NCI-H446 treated with DMSO at 0.1 percent for 48 hours (cell line): ENCODE measurements around the gene CSGALNACT2.

ENCODE experiments used
- DNase-seq: peaks from one replicate; lab custom pipeline; 2025; lab: John Stamatoyannopoulos, UW

Gene CSGALNACT2

GRCh38 chr10:43202657-43203447 lies 64.6 kb downstream of the CSGALNACT2 start:
- no peak for DNase-seq

- DNase-seq: no peak
These were observed 65.3 kb downstream of the CSGALNACT2 start for GRCh38 chr10:43203448-43204041.

GRCh38 chr10:43204042-43204942 lies 66.0 kb downstream of the CSGALNACT2 start:
- no peak for DNase-seq

GRCh38 chr10:43204943-43205671 lies 66.9 kb downstream of the CSGALNACT2 start:
- peak; percentile 10 for DNase-seq

- no peak for DNase-seq
These were observed 67.6 kb downstream of the CSGALNACT2 start for GRCh38 chr10:43205681-43206390.

- DNase-seq: no peak
These were observed 68.4 kb downstream of the CSGALNACT2 start for GRCh38 chr10:43206391-43207235.

- DNase-seq: no peak
These were observed 70.2 kb downstream of the CSGALNACT2 start for GRCh38 chr10:43208147-43209073.

GRCh38 chr10:43209074-43209455 lies 70.8 kb downstream of the CSGALNACT2 start:
- no peak for DNase-seq

GRCh38 chr10:43209651-43210141 lies 71.5 kb downstream of the CSGALNACT2 start:
- no peak for DNase-seq

- DNase-seq: no peak
These were observed 72.3 kb downstream of the CSGALNACT2 start for GRCh38 chr10:43210556-43210955.

GRCh38 chr10:43211030-43211429 lies 72.8 kb downstream of the CSGALNACT2 start:
- DNase-seq: no peak

- no peak for DNase-seq
These were observed 73.3 kb downstream of the CSGALNACT2 start for GRCh38 chr10:43211431-43212042.

GRCh38 chr10:43212043-43212721 lies 73.9 kb downstream of the CSGALNACT2 start:
- DNase-seq: peak; percentile 25

GRCh38 chr10:43214071-43214955 lies 76.1 kb downstream of the CSGALNACT2 start:
- DNase-seq: no peak

- peak; percentile 18 for DNase-seq
These were observed 76.8 kb downstream of the CSGALNACT2 start for GRCh38 chr10:43214956-43215561.

GRCh38 chr10:43215758-43216455 lies 77.7 kb downstream of the CSGALNACT2 start:
- no peak for DNase-seq
